Lower lobe of right lung (tissue), 2 donors: ENCODE measurements around the gene AFF3. TPM values are rescaled to one million over a fixed set of nuclear protein-coding genes. Genes with fewer than 3 reads are reported as not detected.

ENCODE experiments used
- ATAC-seq, 2 donors: fragments of 200-7000 bp; cut with Tn5 transposase; one replicate each; pipeline ENCODE4 v1.9.1; 2020 to 2022; ENCODE audit warnings: mild to moderate bottlenecking in 2 of 2, moderate library complexity in 2 of 2
- DNase-seq: peaks from one replicate; pipeline ENCODE4 v3.0.0-alpha.2; 2020
- H3K27ac ChIP-seq: fragments of 200-600 bp; one replicate; pipeline ENCODE4 v1.8.0; 2022
- H3K27me3 ChIP-seq: fragments of 200-600 bp; one replicate; pipeline ENCODE4 v1.8.0; 2022; ENCODE audit warnings: low read depth
- H3K36me3 ChIP-seq: fragments of 200-600 bp; one replicate; pipeline ENCODE4 v1.8.0; 2022; ENCODE audit warnings: mild to moderate bottlenecking
- H3K4me1 ChIP-seq: fragments of 200-600 bp; one replicate; pipeline ENCODE4 v1.8.0; 2022
- H3K4me3 ChIP-seq: fragments of 200-600 bp; one replicate; pipeline ENCODE4 v1.8.0; 2022; ENCODE audit warnings: mild to moderate bottlenecking
- H3K9me3 ChIP-seq: fragments of 200-600 bp; one replicate; pipeline ENCODE4 v1.8.0; 2022
- intact Hi-C: fragments of 100-400 bp; cut with DNase I; formaldehyde crosslinking; loops from one replicate; pipeline ENCODE4 v1.11.0; 2022
- total RNA-seq: library from RNA; stranded (reverse); fragmentation: NEBNext Ultra II Directional; extraction: Animal tissue kit (Norgen Biotek cat#: 25700); gene quantifications from one replicate; pipeline ENCODE4 v1.2.1, GENCODE V29; 2021
- TF ChIP-seq, protein P1 (sequence below): fragments of 200-600 bp; IDR thresholded peaks from one replicate; pipeline ENCODE4 v1.8.0; 2022; ENCODE audit warnings: antibody characterized with exemption, mild to moderate bottlenecking
- donor health status: DM: no; HTN: yes; CAD: no; lungs with severe emphysema.

AFF3 gene
- total RNA-seq, 1 donor from 2014 or later: 57.3 TPM

DNA sequence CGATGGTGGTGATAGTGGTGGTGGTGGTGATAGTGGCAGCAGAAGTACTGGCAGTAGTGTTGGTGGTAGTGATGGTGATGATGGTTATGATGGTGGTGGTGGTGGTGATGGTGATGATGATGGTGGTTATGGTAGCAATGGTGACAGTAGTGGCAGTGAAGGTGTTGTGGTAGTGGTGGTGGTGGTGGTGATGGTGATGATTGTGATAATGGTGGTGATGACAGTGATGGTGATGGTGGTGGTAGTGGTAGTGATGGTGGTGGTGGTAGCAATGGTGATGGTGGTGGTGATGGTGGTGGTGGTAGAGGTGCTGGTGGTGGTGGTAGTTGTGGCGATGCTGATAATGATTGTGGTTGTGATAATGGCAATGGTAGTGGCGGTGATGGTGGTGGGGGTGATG lies 126.5 kb downstream of the AFF3 start:
- H3K27ac ChIP-seq: no peak overlapping the region
- ATAC-seq: no peak

DNA sequence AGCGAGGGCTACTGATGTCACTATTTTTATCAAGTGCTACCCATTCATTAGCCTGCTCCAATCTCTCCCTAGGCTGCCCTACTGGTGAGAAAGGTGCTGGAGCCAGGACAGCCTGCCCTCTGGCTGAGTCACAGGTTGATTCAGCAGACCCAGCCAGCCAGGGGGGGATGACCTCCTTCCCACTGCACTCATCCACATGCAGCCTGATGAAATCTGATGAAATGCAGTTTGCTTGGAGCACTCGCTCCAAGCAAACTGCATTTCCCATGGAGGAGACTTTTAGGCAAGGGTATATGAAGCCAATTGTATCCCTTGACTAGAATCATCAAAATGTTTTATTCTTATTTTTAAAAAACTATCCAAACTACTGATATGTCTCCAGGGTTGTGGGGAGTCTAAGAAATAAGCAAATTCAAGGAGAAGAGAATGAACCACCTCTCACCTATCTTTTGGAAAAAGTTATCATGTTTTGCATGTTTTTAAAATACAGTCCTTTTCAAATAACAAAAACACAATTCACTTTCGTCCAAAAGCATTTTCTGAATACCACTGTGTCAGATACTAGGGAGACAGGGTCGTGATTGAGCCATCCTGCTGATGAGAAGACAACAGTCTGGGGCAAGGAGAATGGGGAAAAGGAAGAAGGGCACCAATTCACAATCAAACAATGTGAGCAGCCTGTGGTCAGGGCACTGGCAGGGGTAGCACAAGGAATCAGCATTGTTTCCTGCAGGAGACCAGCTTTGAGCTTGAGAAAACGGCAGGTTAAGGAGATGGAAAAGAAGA lies 128.3 kb downstream of the AFF3 start:
- ATAC-seq (peak; percentile 67 to 68), DNase-seq (no peak)
- intact Hi-C loops: no loop called here
- H3K27me3 ChIP-seq: no peaks in the 10 kb centered on the region
- no peak overlapping the region for H3K27ac ChIP-seq
- TF ChIP-seq, protein P1, sequence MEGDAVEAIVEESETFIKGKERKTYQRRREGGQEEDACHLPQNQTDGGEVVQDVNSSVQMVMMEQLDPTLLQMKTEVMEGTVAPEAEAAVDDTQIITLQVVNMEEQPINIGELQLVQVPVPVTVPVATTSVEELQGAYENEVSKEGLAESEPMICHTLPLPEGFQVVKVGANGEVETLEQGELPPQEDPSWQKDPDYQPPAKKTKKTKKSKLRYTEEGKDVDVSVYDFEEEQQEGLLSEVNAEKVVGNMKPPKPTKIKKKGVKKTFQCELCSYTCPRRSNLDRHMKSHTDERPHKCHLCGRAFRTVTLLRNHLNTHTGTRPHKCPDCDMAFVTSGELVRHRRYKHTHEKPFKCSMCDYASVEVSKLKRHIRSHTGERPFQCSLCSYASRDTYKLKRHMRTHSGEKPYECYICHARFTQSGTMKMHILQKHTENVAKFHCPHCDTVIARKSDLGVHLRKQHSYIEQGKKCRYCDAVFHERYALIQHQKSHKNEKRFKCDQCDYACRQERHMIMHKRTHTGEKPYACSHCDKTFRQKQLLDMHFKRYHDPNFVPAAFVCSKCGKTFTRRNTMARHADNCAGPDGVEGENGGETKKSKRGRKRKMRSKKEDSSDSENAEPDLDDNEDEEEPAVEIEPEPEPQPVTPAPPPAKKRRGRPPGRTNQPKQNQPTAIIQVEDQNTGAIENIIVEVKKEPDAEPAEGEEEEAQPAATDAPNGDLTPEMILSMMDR: no peak
- no peak overlapping the region for H3K4me3 ChIP-seq
- peaks cover 9% of the 10 kb centered on the region for H3K4me1 ChIP-seq
- no peaks in the 10 kb centered on the region for H3K36me3 ChIP-seq
- no peaks in the 10 kb centered on the region for H3K9me3 ChIP-seq

More for the DNA sequence above, 126.5 kb downstream of the AFF3 start:
- no peaks in the 10 kb centered on the region for H3K36me3 ChIP-seq
- DNase-seq: no peak
- H3K4me3 ChIP-seq: no peak overlapping the region
- H3K4me1 ChIP-seq: no peaks in the 10 kb centered on the region
- H3K27me3 ChIP-seq: no peaks in the 10 kb centered on the region
- intact Hi-C loops: no loop called here
- H3K9me3 ChIP-seq: no peaks in the 10 kb centered on the region
- TF ChIP-seq, protein P1: no peak

DNA sequence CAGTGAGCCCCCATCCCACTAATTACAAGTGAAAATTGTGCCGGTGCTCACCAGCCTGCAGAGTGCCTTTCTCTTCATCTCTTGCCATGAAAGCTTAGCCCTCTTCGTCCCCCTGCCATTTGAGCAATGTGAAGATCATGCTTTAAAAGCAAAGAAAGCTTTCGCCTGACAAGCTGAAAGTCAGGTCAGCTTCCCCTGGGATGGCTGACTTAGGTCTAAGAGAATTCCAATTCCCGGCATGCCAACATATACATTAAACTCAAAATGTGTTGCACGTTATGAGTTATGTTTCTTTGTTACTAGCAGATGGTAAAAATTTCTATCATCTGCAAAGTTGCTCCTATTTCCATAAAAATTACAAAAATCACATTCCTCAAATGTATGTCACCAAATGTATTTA lies 129.8 kb downstream of the AFF3 start:
- Histone ChIP-seq H3K27ac (no peak overlapping the region), H3K36me3 (peaks cover 5% of the 10 kb centered on the region), H3K4me1 (peaks cover 10% of the 10 kb centered on the region), H3K9me3 (no peaks in the 10 kb centered on the region), H3K4me3 (no peak overlapping the region), H3K27me3 (no peaks in the 10 kb centered on the region)
- ATAC-seq (no peak), DNase-seq (no peak)
- intact Hi-C loops: no loop called here
- TF ChIP-seq, protein P1: no peak

DNA sequence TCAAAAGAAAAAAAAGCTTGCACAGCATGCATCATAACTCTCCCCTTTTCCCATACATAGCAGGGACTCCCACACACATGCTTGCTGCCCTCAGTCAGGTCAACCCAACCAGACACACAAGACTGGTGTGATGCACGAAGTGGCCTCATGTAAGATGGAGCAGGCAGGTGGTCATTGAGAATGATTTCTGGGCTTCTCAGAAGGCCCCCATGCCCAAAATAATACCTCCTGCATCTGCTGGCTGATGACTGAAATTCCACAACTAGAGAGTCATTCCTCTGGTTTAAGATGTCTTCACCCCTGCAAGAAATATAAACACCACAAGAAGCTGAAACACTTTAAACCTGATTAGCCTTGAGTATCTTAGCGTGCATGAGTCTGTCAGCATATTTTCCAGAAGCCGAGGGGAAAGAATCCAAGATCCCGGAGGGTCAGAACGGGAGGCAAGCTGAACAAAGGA lies 131.1 kb downstream of the AFF3 start:
- ATAC-seq (no peak), DNase-seq (no peak)
- no peaks in the 10 kb centered on the region for H3K27me3 ChIP-seq
- TF ChIP-seq, protein P1: no peak
- no peaks in the 10 kb centered on the region for H3K9me3 ChIP-seq
- no peak overlapping the region for H3K27ac ChIP-seq
- H3K36me3 ChIP-seq: peaks cover 17% of the 10 kb centered on the region
- no peak overlapping the region for H3K4me3 ChIP-seq
- intact Hi-C loops: no loop called here
- H3K4me1 ChIP-seq: peaks cover 10% of the 10 kb centered on the region

DNA sequence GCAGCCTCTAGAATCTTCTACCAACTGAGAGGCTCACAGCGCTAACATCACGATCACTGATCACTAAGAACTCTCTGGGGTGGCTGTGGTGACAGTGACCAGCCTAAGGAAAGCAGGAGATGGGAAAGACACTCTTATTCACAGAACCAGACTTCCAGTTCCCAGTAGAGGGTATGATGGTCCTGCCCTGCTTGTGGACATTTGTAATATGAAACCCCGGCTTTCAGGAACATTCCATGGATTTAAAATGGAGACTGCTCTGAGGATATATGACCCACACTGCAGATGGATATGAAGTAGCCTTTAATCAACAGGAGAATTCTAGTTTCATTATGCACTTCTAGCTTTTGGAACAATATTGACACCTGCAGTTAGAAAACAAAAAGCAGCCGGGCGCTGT lies 131.8 kb downstream of the AFF3 start:
- Histone ChIP-seq H3K27me3 (no peaks in the 10 kb centered on the region), H3K27ac (no peak overlapping the region), H3K4me3 (no peak overlapping the region), H3K4me1 (peaks cover 10% of the 10 kb centered on the region), H3K9me3 (no peaks in the 10 kb centered on the region), H3K36me3 (peaks cover 23% of the 10 kb centered on the region)
- TF ChIP-seq, protein P1: no peak
- DNase-seq: no peak
- intact Hi-C loops: no loop called here
- ATAC-seq: no peak
